Panc1 (cell line): Measurements from ENCODE around the gene SVBP. TPM values are rescaled to one million over a fixed set of nuclear protein-coding genes. Genes with fewer than 3 reads are reported as not detected.

ENCODE experiments used
- ATAC-seq: fragments of 200-7000 bp; cut with Tn5 transposase; 2 replicates; pipeline ENCODE4 v1.9.1; 2020; ENCODE audit warnings: mild to moderate bottlenecking, moderate library complexity
- BruUV-seq: library from RNA; stranded (reverse); fragments of 400-500 nt; replicated peaks from 2 replicates; lab custom pipeline; 2021; lab: Mats Ljungman, UMichigan
- CTCF ChIA-PET: fragments of 300-600 bp; sonication (Branson Sonifier 250); formaldehyde crosslinking; loops from one replicate; lab custom pipeline; 2022; ENCODE audit warnings: antibody characterized with exemption; lab: Charles Lee
- POLR2A ChIA-PET: fragments of 300-600 bp; sonication (Branson Sonifier 250); formaldehyde crosslinking; loops from one replicate; lab custom pipeline; 2022; ENCODE audit warnings: antibody characterized with exemption; lab: Charles Lee
- DNase-seq: peaks from one replicate; pipeline ENCODE4 v3.0.0-alpha.2; 2010; ENCODE audit warnings: low read depth, low spot score
- H3K27ac ChIP-seq: 2 replicates; pipeline ENCODE4 v1.5.1; 2011; ENCODE audit warnings: mild to moderate bottlenecking, low read length, inconsistent platforms
- H3K27me3 ChIP-seq: fragments of 200-500 bp; sonication (Bioruptor generic); 2 replicates; pipeline ENCODE4 v1.6.0; 2014; ENCODE audit warnings: low read length, inconsistent platforms; ENCODE audit not compliant: control insufficient read depth, insufficient read depth
- H3K36me3 ChIP-seq: fragments of 200-500 bp; sonication (Bioruptor generic); 2 replicates; pipeline ENCODE4 v1.5.1; 2014; ENCODE audit warnings: inconsistent platforms, mild to moderate bottlenecking, low read length, moderate library complexity; ENCODE audit not compliant: control insufficient read depth, insufficient read depth
- H3K4me1 ChIP-seq: 2 replicates; pipeline ENCODE4 v1.5.1; 2011; ENCODE audit warnings: inconsistent platforms, mild to moderate bottlenecking, low read length, moderate library complexity; ENCODE audit not compliant: control insufficient read depth, insufficient read depth
- H3K4me3 ChIP-seq, 2 experiments: 2 replicates each; pipeline ENCODE4 v1.5.1; 2011 to 2012; ENCODE audit warnings: low read depth in 2 of 2, low read length in 2 of 2, mild to moderate bottlenecking in 2 of 2, inconsistent platforms in 1 of 2, moderate library complexity in 1 of 2
- H3K9me3 ChIP-seq: fragments of 200-500 bp; sonication (Bioruptor generic); 2 replicates; pipeline ENCODE4 v1.5.1; 2014; ENCODE audit warnings: low read depth, mild to moderate bottlenecking, inconsistent platforms, low read length, moderate library complexity; ENCODE audit not compliant: control insufficient read depth, insufficient read depth
- POLR2AphosphoS5 ChIP-seq: IDR thresholded peaks from 2 replicates; pipeline ENCODE4 v1.6.1; 2012; ENCODE audit warnings: mild to moderate bottlenecking, low read depth, low read length, moderate library complexity
- SIN3A ChIP-seq: IDR thresholded peaks from 2 replicates; pipeline ENCODE4 v1.6.1; 2012; ENCODE audit warnings: low read depth, mild to moderate bottlenecking, low read length, moderate library complexity, borderline replicate concordance; ENCODE audit not compliant: insufficient read depth
- TCF7L2 ChIP-seq: IDR thresholded peaks from 2 replicates; pipeline ENCODE4 v1.6.1; 2011; ENCODE audit warnings: mild to moderate bottlenecking, low read depth, low read length, inconsistent platforms
- in situ Hi-C: cut with HindIII; loops from 2 replicates; pipeline ENCODE4 v1.10.0; 2016; ENCODE audit warnings: low sequenced_read_pairs, low pct_unique_long_range_greater_than_20kb
- intact Hi-C: fragments of 100-400 bp; cut with micrococcal nuclease; formaldehyde crosslinking; loops from one replicate; pipeline ENCODE4 v1.10.0; 2022; ENCODE audit not compliant: unreplicated experiment
- total RNA-seq: library from RNA; stranded (reverse); gene quantifications from one replicate; pipeline ENCODE4 v1.2.1, GENCODE V29; 2021; ENCODE audit not compliant: unreplicated experiment
- TF ChIP-seq, protein P1 (sequence below), 2 experiments: IDR thresholded peaks; 2 replicates each; pipeline ENCODE4 v1.6.1; 2011 to 2012; ENCODE audit warnings: low read depth in 2 of 2, control low read depth in 1 of 2, low read length in 1 of 2, mild to moderate bottlenecking in 1 of 2, moderate library complexity in 1 of 2; ENCODE audit not compliant: insufficient read depth in 1 of 2
- TF ChIP-seq, protein P2 (sequence below): fragments of 450-650 bp; IDR thresholded peaks from 2 replicates; pipeline ENCODE4 v1.5.1; 2017; ENCODE audit warnings: mild to moderate bottlenecking

Gene SVBP
- total RNA-seq, 1 experiment from 2014 or later = 21.2 TPM

DNA sequence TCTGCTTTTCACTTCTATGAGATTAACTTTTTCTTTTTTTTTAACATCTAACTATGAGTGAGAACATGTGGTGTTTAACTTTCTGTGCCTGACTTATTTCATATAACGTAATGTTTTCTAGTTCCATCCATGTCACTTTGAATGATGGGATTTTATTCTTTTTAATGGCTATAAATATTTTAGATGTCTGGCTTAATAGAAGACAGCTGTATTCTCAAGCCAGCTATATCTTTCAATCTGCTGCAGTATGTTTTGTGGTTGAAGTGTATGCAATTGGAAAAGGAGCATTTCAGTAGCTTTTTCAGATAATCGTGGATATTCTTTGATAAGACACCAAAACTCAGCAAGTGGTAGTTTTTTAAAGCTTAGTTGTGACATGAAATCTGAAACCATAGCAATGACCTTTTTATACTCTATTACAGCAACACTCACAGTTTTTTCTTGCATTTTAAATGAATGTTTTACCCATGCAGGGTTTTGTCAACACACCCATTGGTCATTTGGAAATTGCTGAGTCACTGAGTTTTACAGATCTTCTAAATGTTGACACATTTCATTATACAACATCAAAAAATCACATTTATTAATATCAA, 5.7 kb upstream of the SVBP start:
- no peak overlapping the region for H3K4me3 ChIP-seq
- BruUV-seq = no TSS peak
- no peaks in the 10 kb centered on the region for H3K36me3 ChIP-seq
- peaks cover 3% of the 10 kb centered on the region for H3K4me1 ChIP-seq
- in situ Hi-C loops (no loop called here), intact Hi-C loops (no loop called here)
- TF ChIP-seq, protein P1, sequence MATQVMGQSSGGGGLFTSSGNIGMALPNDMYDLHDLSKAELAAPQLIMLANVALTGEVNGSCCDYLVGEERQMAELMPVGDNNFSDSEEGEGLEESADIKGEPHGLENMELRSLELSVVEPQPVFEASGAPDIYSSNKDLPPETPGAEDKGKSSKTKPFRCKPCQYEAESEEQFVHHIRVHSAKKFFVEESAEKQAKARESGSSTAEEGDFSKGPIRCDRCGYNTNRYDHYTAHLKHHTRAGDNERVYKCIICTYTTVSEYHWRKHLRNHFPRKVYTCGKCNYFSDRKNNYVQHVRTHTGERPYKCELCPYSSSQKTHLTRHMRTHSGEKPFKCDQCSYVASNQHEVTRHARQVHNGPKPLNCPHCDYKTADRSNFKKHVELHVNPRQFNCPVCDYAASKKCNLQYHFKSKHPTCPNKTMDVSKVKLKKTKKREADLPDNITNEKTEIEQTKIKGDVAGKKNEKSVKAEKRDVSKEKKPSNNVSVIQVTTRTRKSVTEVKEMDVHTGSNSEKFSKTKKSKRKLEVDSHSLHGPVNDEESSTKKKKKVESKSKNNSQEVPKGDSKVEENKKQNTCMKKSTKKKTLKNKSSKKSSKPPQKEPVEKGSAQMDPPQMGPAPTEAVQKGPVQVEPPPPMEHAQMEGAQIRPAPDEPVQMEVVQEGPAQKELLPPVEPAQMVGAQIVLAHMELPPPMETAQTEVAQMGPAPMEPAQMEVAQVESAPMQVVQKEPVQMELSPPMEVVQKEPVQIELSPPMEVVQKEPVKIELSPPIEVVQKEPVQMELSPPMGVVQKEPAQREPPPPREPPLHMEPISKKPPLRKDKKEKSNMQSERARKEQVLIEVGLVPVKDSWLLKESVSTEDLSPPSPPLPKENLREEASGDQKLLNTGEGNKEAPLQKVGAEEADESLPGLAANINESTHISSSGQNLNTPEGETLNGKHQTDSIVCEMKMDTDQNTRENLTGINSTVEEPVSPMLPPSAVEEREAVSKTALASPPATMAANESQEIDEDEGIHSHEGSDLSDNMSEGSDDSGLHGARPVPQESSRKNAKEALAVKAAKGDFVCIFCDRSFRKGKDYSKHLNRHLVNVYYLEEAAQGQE (IDR thresholded peaks at IDR 0.05; ENCODE audit: insufficient read depth in 1 of 2, low read depth in 2 of 2, low read length in 1 of 2) = no peak
- TF ChIP-seq, protein P2, sequence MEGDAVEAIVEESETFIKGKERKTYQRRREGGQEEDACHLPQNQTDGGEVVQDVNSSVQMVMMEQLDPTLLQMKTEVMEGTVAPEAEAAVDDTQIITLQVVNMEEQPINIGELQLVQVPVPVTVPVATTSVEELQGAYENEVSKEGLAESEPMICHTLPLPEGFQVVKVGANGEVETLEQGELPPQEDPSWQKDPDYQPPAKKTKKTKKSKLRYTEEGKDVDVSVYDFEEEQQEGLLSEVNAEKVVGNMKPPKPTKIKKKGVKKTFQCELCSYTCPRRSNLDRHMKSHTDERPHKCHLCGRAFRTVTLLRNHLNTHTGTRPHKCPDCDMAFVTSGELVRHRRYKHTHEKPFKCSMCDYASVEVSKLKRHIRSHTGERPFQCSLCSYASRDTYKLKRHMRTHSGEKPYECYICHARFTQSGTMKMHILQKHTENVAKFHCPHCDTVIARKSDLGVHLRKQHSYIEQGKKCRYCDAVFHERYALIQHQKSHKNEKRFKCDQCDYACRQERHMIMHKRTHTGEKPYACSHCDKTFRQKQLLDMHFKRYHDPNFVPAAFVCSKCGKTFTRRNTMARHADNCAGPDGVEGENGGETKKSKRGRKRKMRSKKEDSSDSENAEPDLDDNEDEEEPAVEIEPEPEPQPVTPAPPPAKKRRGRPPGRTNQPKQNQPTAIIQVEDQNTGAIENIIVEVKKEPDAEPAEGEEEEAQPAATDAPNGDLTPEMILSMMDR = no peak
- TF ChIP-seq POLR2AphosphoS5 = no peak
- no peak for TF ChIP-seq TCF7L2
- TF ChIP-seq SIN3A = no peak
- CTCF ChIA-PET = no interaction called here
- no peak overlapping the region for H3K27ac ChIP-seq
- no peaks in the 10 kb centered on the region for H3K9me3 ChIP-seq
- no peak for DNase-seq
- ATAC-seq = no peak
- POLR2A ChIA-PET = no interaction called here
- H3K27me3 ChIP-seq = no peaks in the 10 kb centered on the region

DNA sequence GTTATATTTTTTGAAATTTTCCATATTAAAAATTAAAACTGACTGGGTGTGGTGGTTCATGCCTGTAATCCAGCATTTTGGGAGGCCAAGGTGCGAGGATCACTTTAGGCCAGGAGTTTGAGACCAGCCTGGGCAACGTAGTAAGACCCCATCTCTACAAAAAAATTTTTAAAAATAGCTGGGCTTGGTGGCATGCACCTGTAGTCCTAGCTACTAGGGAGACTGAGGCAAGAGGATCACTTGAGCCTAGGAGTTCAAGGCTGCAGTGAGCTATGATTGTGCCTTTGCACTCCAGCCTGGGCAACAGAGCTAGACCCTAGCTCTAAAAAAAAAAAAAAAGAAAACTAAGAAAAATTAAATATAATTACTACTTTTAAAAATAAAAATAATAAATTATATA, 4.5 kb upstream of the SVBP start:
- TF ChIP-seq, protein P2 = no peak
- TF ChIP-seq, protein P1 (IDR thresholded peaks at IDR 0.05; ENCODE audit: insufficient read depth in 1 of 2, low read depth in 2 of 2, low read length in 1 of 2) = no peak
- TF ChIP-seq SIN3A (no peak), POLR2AphosphoS5 (no peak), TCF7L2 (no peak)
- in situ Hi-C loops = no loop called here
- intact Hi-C loops = no loop called here
- H3K36me3 ChIP-seq = no peaks in the 10 kb centered on the region
- ATAC-seq (no peak), DNase-seq (no peak)
- no peak overlapping the region for H3K27ac ChIP-seq
- no peak overlapping the region for H3K4me3 ChIP-seq
- H3K4me1 ChIP-seq = peaks cover 5% of the 10 kb centered on the region
- H3K27me3 ChIP-seq = no peaks in the 10 kb centered on the region
- no peaks in the 10 kb centered on the region for H3K9me3 ChIP-seq
- ChIA-PET CTCF (no interaction called here), POLR2A (no interaction called here)
- no TSS peak for BruUV-seq
